Effector CD4-positive, alpha-beta T cell (primary cell): ENCODE data around the gene ZNF333.
"Not testable (repeated sequence)": the region's sequence is repeated elsewhere in the genome, so short reads cannot be mapped to it uniquely, and the experiment has no call there.

ENCODE experiments used
- DNase-seq: peaks from one replicate; pipeline ENCODE4 v3.0.0-alpha.2; 2020

ZNF333 gene

GRCh38 chr19:14770944-14771839, 81.3 kb downstream of the ZNF333 start:
- DNase-seq, result no peak

GRCh38 chr19:14772467-14772866, 82.6 kb downstream of the ZNF333 start:
- DNase-seq, result no peak

GRCh38 chr19:14772995-14773394, 83.1 kb downstream of the ZNF333 start:
- no peak for DNase-seq

GRCh38 chr19:14773722-14774121, 83.9 kb downstream of the ZNF333 start:
- not testable (repeated sequence) for DNase-seq

- no peak for DNase-seq
Observed at GRCh38 chr19:14774373-14774772, 84.5 kb downstream of the ZNF333 start.

- not testable (repeated sequence) for DNase-seq
Observed at GRCh38 chr19:14775326-14775725, 85.5 kb downstream of the ZNF333 start.

- no peak for DNase-seq
Observed at GRCh38 chr19:14775869-14776586, 86.2 kb downstream of the ZNF333 start.

GRCh38 chr19:14777645-14778044, 87.8 kb downstream of the ZNF333 start:
- not testable (repeated sequence) for DNase-seq

GRCh38 chr19:14778110-14778845, 88.4 kb downstream of the ZNF333 start, which contains the start of gene ADGRE2:
Gene ADGRE2 (minus strand): TSS chr19:14778560. CDS start chr19:14776756, 1,804 bp downstream.
- not testable (repeated sequence) for DNase-seq

GRCh38 chr19:14779151-14779550, 89.3 kb downstream of the ZNF333 start:
- DNase-seq, result no peak

GRCh38 chr19:14780622-14781225, 90.9 kb downstream of the ZNF333 start:
- DNase-seq, result not testable (repeated sequence)

GRCh38 chr19:14781713-14782536, 92.1 kb downstream of the ZNF333 start:
- DNase-seq, result not testable (repeated sequence)

GRCh38 chr19:14782626-14783409, 93.0 kb downstream of the ZNF333 start:
- DNase-seq, result no peak
